Ureter (tissue), 1 donor: ENCODE measurements around the gene CYP4F8. TPM values are rescaled to one million over a fixed set of nuclear protein-coding genes. Genes with fewer than 3 reads are reported as not detected.
"Not testable (repeated sequence)": the region's sequence is repeated elsewhere in the genome, so short reads cannot be mapped to it uniquely, and the experiment has no call there.

Experiments used
- DNase-seq: peaks from one replicate; pipeline ENCODE4 v3.0.0-alpha.2; 2020; ENCODE audit warnings: low spot score
- total RNA-seq: library from RNA; stranded (reverse); gene quantifications from one replicate; pipeline ENCODE4 v1.2.4, GENCODE V29; 2023
- donor health status: DM: yes; HTN: yes; CAD: no.

CYP4F8 gene
- total RNA-seq = 21.6 TPM

DNA sequence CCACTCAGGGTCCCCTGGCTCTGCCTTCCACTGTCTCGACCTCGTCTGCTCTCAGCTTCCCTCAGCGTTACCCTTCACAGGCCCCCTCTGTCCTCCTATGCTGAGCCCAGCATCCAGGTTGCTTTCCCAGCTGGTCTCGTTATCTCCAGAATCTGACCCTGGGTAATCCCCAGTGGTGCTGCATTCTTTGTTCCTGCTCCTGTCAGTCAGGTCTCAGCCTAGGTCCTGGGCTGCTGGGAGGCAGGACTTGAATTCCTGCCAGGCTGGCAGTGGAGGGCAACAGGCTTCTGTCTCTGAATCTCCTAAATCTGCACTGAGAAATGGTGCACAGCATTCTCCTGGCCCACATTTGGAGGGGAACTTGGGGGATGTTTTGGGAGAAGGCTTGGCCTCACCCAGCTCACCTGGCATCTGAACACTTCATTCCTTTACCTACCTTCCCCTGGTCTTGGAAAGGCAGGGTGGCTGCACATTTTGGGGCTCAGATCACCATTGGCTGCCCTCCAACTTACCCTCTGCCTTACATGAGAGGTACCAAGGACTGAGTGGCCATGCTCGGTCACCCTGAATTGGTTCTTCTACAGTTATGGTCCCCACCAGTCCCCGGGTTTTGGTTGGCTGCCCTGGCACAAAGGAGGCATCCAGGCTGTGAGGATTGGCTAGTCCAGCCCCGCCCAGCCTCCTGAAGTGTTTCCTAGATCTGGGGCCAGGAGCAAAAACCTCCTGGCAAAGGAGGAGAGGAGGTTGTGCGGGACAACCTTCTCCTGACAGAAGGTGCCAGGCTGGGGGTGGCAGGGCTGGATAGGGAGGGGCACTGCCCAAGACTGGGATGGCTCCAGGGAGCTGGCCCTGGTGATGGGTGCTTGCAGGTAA, at the start of gene CYP4F8:
TSS of gene CYP4F8 (plus strand) at position 712 of the 873 bp plus-strand sequence. CDS start 399 bp downstream, outside the sequence.
- no peak for DNase-seq

DNA sequence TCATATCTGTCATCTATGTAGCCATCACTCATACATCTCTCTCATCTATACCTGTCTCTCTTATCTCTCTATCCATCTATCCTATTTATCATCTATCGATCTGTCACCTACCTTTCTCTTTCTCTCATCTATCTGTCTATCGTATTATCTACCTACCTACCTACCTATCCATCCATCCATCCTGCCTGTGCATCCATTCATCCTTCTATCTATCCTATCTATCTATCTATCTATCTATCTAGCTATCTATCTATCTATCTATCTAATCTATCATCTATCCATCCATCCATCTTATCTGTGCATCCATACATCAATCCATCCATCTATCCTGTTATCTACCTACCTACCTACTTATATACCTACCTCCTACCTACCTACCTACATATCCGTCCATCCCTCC, 44.6 kb upstream of the CYP4F8 start:
- DNase-seq = no peak

DNA sequence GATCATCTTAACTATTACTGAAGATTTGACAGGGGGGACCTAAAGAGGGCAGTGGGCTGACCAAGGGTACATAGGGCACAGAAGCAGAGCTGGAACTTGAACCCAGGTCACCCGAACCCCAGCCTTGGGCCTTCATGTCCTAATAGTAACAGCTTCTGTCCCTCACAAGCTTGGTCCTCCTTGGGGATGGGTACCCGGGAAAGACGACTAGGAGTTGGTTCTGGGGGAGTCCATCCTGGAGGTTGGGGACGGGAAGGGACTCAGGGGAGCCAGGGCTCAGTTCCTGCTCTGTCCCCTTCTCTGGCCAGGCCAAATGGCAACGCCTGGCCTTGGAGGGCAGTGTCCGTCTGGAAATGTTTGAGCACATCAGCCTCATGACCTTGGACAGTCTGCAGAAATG, 39.6 kb upstream of the CYP4F8 start:
- no peak for DNase-seq

DNA sequence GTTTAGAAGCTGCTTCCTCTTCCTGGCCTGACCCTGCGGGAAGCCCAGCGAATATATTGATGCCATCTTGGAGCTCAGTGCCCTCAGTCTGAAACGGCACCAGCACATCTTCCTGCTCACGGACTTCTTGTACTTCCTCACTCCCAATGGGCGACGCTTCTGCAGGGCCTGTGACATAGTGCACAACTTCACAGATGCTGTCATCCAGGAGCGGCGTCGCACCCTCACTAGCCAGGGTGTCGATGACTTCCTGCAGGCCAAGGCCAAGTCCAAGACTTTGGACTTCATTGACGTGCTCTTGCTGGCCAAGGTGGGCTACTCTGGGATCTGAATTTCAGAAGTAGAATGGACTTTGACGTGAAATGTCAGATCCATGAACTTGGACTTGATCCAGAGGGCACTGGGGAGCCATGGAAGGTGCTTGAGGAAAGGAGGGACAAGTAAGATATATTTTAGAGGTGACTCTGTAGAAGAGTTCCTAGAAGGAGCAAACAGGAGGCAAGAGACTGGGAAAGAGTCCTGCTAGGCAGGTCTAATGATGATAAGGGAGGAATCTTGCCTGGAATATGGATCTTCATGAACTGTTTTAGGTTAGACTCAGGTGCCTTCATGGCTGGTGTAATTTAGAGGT, 38.4 kb upstream of the CYP4F8 start:
- DNase-seq = no peak

- DNase-seq = no peak
These were observed 37.7 kb upstream of the CYP4F8 start for GRCh38 chr19:15577184-15577771.

DNA sequence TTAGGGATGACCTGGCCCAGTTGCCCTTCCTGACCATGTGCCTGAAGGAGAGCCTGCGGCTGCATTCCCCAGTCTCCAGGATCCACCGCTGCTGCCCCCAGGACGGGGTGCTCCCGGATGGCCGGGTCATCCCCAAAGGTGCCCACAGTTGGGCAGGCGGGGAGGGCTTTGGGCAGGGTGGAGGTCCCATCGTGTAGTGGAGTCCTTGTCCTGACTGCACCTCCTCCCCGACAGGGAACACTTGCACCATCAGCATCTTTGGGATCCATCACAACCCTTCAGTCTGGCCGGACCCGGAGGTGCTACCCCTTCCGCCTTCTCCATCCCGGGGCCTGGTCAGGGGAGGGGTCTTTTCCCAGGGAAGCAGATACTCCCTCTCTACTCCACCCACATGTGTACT, 31.7 kb upstream of the CYP4F8 start:
- DNase-seq = no peak

DNA sequence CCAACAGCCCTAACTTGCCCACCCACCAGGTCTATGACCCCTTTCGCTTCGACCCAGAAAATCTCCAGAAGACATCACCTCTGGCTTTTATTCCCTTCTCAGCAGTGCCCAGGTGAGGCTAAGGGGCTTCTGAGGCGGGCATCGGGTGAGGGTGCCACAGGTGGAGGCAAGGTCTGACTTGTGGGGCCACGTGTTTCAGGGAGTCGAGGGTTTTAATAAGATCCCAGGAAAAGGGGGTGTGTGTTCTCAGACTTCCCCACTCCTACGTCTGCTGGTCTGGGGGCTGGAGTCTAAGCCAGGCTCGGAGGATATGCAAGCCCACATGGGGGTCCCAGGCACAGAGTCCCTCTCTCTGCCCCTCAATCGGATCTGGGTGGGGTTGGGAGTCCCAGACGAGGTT, 30.9 kb upstream of the CYP4F8 start:
- no peak for DNase-seq

DNA sequence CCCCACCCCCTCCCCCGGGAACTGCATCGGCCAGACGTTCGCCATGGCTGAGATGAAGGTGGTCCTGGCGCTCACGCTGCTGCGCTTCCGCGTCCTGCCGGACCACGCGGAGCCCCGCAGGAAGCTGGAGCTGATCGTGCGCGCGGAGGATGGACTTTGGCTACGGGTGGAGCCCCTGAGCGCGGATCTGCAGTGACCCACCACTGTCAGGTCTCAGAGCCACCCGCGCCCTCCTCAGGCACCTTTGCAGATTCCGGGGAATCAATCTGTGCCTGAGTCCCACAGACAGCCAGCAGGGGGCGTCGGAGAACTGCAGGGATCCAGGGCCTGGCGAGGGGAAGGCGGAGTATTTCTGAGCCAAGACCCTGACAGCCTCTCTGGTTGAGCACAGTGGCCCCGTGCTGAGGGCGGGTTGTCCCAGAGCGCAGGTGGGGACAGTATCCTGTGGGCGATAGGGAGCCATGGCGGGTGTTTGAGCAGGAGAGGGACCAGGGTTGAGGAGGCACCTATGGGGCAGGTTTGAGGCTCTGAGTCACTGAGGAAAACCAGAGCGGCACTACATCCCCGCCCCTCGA, 30.4 kb upstream of the CYP4F8 start:
- peak; percentile 85 for DNase-seq

GRCh38 chr19:15587663-15588062, 27.4 kb upstream of the CYP4F8 start:
- no peak for DNase-seq

DNA sequence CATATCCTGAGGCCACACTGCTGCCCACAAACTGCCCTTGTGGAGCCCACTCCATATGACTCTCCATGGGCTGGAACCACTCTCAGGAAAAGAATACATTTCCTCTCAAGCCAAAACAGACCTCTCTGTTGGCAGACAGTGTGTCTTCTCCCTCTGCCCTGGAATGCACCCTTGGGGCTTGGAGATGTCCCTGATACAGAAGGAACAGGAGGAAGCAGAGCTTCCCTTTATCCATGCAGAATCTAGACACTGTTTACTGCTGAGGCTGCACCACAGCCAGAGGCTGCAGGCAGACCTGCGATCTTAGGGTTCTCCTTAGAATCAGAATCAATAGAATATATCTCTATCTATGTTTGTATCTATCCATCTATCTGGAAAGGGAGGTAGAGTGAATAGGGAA, 26.8 kb upstream of the CYP4F8 start:
- no peak for DNase-seq

DNA sequence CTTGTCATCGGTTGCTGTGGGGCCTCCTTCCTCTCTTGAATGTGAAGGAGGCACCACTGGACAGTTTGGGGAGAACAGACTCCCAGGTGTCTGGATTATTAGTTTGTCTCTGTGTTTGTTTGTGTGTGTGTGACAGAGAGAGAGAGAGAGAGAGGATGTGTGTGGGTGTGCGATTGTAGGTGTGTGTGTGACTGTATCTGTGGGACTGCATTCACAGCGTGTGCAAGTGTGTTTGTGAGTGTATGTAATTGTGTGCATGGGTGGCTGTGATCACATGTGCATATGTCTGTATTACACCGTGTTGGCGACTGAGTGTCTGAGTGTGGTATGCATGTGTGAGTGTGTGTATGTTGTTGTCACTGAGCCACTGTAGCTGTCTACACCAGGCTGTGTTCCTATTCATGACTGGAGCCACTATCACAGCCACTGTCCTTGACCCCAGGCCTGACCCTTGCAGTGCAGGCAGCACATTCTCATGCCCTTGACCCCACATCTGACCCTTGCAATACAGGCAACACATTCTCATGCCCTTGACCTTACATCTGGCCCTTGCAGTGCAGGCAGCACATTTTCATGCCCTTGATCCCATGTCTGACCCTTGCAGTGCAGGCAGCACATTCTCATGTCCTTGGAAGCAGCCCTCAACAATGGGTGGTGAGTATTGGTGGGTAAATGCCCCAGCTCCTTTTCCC, 25.1 kb upstream of the CYP4F8 start:
- no peak for DNase-seq

DNA sequence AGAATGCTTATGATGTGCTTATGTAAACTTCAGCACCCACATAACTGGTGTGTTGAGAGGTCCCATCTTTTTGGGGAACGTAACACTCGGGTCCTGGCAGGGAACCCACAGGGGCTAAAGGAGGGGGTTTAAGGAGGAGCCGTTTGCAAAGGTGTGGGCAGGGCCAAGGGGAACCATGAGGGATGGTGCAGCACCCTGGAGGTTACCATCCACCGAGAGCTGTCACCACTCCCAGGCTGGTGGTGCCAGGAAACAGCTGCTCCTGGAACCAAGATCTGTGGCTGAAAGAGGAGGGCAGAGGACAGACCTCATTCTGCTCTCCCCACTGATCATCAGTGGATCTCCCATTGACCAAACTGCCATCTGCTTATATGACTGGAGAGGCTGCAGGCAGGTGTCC, 23.2 kb upstream of the CYP4F8 start:
- DNase-seq = no peak

GRCh38 chr19:15592506-15592905, 22.5 kb upstream of the CYP4F8 start:
- DNase-seq = not testable (repeated sequence)

- not testable (repeated sequence) for DNase-seq
These were observed 21.3 kb upstream of the CYP4F8 start for GRCh38 chr19:15593766-15594165.

DNA sequence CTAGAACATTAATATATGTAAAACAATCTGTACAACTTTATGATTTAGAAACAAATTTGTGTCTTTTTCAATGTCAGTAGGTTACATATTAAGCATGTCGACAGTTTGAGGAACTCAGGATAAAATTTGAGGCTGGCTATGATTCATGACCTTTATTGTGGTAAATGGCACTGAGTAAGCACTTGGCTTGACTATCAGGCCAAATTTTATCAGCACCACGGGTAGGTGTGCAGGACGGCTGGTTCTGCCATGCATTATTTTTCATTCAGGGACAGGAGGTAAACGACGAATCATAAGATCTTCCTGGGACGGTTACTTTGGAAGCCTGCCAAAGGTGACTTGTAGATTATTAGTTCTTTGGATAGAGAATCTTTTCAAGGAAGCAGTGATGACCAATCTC, 19.9 kb upstream of the CYP4F8 start:
- no peak for DNase-seq

- DNase-seq = not testable (repeated sequence)
These were observed 6.8 kb upstream of the CYP4F8 start for GRCh38 chr19:15607978-15608925.

DNA sequence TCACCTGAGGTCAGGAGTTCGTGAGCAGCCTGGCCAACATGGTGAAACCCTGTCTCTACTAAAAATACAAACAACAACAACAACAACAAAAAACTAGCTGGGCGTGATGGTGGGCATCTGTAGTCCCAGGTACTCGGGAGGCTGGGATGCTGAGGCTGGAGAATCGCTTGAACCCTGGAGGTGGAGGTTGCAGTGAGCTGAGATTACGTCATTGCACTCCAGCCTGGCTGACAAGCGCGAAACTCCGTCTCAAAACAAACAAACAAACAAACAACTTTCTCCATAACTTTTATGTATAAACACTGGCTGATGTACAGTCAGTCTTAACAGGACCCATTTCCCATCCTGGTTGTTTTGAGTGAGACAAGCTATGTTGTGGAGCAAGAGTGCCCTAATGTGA, 5.8 kb upstream of the CYP4F8 start:
- DNase-seq = no peak

GRCh38 chr19:15612342-15612741, 2.7 kb upstream of the CYP4F8 start:
- no peak for DNase-seq

DNA sequence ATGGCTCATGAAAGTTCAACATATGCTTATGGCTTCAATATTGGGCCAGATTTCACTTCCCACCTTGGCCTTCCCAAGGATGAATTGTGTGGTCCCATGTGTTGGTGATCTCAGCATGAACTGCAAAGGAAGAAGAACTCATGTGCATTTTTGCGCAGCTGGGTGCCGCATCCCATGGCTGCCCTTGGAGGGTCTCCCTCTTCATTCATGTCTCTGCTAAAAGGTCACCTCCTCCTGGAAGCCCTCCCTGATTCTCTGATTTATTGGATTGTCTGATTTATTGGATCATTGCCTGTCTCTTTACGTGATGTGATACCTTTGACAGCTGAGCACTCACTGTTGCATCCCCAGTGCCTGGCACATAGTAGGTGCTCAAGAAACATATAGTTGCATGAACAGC, 1.7 kb upstream of the CYP4F8 start:
- DNase-seq = no peak

- DNase-seq = no peak
These were observed 508 bp downstream of the CYP4F8 start for GRCh38 chr19:15615526-15615925.

DNA sequence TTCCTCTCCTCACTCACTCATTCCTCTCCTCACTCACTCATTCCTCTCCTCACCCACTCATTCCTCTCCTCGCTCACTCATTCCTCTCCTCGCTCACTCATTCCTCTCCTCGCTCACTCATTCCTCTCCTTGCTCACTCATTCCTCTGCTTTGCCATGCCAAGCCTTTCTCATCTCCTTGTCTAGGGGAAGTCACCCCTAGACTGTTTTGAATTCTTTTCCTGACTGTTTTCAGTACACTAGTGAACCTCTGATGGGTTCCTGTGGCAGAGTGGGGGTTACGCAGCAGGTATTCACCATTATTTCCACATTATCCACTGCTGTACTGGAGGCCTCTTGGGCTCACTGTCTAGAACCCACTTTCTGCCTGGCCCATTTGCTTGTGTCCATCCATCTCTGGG, 1.2 kb downstream of the CYP4F8 start:
- DNase-seq = no peak
